ENCODE data around the gene GPATCH11. TPM values are rescaled to one million over a fixed set of nuclear protein-coding genes. Genes with fewer than 3 reads are reported as not detected.

Gene GPATCH11
- polyA plus RNA-seq, 2 of the 4 experiments (the other 2 are of a cell fraction), result 9.0 to 10.4 TPM

DNA sequence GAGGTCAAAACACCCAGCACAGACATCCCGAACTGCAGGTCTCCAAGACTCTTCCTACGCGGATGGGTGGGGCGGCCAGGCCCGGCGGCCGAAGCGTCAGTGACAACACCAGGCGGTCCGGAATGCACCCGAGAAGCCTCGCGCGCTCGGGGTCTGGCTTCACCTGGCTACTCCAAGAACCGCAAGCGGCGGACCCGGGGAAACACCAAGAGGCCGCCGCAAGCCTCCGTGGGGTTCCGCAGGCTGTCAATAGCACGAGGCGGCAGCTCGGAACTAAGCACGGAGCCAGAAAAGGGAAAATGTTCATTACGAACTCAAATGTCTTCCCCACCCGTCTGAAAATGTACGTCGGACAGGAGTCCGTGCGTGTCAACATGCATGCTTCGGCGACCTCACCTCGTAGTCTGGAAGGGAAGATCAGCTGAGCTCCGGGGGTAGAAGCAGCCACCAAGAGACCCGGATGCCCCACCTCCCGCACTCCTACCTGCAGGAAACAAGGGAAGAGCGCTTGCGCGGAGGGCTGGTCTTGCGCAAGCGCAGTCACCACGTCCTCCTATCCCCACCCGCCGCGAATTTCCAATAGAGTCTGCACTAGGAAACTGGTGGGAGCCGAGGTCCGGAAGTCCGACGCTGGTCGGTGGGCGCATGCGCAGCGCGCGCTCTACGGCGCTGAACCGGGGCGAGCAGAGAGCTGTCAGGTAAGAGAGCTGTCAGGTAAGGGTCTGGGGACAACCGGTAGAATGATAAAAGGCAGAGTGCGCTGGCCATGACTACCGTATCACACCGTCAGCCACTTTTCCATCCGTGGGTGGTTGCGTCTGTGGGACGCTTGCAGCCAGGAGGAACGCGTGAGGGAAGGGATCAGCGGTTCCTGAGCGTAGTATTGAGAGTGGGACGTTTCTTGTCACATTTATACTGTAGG, at the start of gene GPATCH11, which contains the start of gene HEATR5B (continued):
- TF ChIP-seq, protein P1, sequence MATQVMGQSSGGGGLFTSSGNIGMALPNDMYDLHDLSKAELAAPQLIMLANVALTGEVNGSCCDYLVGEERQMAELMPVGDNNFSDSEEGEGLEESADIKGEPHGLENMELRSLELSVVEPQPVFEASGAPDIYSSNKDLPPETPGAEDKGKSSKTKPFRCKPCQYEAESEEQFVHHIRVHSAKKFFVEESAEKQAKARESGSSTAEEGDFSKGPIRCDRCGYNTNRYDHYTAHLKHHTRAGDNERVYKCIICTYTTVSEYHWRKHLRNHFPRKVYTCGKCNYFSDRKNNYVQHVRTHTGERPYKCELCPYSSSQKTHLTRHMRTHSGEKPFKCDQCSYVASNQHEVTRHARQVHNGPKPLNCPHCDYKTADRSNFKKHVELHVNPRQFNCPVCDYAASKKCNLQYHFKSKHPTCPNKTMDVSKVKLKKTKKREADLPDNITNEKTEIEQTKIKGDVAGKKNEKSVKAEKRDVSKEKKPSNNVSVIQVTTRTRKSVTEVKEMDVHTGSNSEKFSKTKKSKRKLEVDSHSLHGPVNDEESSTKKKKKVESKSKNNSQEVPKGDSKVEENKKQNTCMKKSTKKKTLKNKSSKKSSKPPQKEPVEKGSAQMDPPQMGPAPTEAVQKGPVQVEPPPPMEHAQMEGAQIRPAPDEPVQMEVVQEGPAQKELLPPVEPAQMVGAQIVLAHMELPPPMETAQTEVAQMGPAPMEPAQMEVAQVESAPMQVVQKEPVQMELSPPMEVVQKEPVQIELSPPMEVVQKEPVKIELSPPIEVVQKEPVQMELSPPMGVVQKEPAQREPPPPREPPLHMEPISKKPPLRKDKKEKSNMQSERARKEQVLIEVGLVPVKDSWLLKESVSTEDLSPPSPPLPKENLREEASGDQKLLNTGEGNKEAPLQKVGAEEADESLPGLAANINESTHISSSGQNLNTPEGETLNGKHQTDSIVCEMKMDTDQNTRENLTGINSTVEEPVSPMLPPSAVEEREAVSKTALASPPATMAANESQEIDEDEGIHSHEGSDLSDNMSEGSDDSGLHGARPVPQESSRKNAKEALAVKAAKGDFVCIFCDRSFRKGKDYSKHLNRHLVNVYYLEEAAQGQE (IDR thresholded peaks at IDR 0.05), result no peak
- TF ChIP-seq, protein P2, sequence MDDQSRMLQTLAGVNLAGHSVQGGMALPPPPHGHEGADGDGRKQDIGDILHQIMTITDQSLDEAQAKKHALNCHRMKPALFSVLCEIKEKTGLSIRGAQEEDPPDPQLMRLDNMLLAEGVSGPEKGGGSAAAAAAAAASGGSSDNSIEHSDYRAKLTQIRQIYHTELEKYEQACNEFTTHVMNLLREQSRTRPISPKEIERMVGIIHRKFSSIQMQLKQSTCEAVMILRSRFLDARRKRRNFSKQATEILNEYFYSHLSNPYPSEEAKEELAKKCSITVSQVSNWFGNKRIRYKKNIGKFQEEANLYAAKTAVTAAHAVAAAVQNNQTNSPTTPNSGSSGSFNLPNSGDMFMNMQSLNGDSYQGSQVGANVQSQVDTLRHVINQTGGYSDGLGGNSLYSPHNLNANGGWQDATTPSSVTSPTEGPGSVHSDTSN (IDR thresholded peaks at IDR 0.05), result 0 out of 2 replicates have a peak, but pooled peaks have one; percentile 42
- TF ChIP-seq CBX8 (IDR thresholded peaks at IDR 0.05), result no peak

DNA sequence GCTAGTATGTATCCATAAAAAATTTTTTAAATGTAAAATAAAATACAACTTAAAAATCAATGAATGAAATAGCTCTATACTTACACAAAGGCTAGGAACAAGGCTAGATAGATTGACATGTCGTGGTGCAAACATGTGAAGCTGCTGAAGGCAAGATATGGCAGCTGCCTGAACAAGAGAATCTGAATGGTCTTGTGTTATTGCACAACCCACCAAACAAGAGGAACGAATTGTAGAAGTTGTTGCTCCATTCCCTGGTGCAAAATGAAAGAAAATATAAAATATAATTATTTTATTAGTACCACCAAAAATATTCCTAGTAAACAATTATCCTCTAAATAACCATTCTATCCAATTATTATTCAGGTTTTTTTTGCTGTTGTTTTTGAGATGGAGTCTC, 46.5 kb upstream of the GPATCH11 start:
- CTCF ChIA-PET, result no interaction called here
- DNase-seq (ENCODE audit: low read depth in 1 of 2, low spot score in 1 of 2) (no peak), FAIRE-seq (no peak), ATAC-seq (no peak)
- POLR2A ChIA-PET, result no interaction called here
- no peak overlapping the region for H3K27ac ChIP-seq
- no peaks in the 10 kb centered on the region for H3K9me3 ChIP-seq
- 85% methylated on average over 2 of the region's 2 CpGs for WGBS (ENCODE audit: missing lambda C conversion rate)
- no peak overlapping the region for H3K4me2 ChIP-seq
- no peaks in the 10 kb centered on the region for H3K4me1 ChIP-seq
- no peak overlapping the region for H3K4me3 ChIP-seq
- TF ChIP-seq, protein P3, sequence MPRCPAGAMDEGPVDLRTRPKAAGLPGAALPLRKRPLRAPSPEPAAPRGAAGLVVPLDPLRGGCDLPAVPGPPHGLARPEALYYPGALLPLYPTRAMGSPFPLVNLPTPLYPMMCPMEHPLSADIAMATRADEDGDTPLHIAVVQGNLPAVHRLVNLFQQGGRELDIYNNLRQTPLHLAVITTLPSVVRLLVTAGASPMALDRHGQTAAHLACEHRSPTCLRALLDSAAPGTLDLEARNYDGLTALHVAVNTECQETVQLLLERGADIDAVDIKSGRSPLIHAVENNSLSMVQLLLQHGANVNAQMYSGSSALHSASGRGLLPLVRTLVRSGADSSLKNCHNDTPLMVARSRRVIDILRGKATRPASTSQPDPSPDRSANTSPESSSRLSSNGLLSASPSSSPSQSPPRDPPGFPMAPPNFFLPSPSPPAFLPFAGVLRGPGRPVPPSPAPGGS (IDR thresholded peaks at IDR 0.05), result no peak
- no peak for TF ChIP-seq PHF8 (IDR thresholded peaks at IDR 0.05; ENCODE audit: borderline replicate concordance, low read depth)
- TF ChIP-seq CBX8 (IDR thresholded peaks at IDR 0.05), result no peak
- TF ChIP-seq, protein P4, sequence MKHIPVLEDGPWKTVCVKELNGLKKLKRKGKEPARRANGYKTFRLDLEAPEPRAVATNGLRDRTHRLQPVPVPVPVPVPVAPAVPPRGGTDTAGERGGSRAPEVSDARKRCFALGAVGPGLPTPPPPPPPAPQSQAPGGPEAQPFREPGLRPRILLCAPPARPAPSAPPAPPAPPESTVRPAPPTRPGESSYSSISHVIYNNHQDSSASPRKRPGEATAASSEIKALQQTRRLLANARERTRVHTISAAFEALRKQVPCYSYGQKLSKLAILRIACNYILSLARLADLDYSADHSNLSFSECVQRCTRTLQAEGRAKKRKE (CRISPR knock-in tag; IDR thresholded peaks at IDR 0.05; ENCODE audit: low read depth), result no peak
- no peak for TF ChIP-seq POLR2AphosphoS2 (conservative IDR thresholded peaks at IDR 0.05; ENCODE audit: low read length)
- TF ChIP-seq, protein P5, sequence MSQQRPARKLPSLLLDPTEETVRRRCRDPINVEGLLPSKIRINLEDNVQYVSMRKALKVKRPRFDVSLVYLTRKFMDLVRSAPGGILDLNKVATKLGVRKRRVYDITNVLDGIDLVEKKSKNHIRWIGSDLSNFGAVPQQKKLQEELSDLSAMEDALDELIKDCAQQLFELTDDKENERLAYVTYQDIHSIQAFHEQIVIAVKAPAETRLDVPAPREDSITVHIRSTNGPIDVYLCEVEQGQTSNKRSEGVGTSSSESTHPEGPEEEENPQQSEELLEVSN (IDR thresholded peaks at IDR 0.05; ENCODE audit: borderline replicate concordance, low read depth), result no peak
- TF ChIP-seq GATA3 (IDR thresholded peaks at IDR 0.05; ENCODE audit: borderline replicate concordance), result no peak
- TF ChIP-seq, protein P6, sequence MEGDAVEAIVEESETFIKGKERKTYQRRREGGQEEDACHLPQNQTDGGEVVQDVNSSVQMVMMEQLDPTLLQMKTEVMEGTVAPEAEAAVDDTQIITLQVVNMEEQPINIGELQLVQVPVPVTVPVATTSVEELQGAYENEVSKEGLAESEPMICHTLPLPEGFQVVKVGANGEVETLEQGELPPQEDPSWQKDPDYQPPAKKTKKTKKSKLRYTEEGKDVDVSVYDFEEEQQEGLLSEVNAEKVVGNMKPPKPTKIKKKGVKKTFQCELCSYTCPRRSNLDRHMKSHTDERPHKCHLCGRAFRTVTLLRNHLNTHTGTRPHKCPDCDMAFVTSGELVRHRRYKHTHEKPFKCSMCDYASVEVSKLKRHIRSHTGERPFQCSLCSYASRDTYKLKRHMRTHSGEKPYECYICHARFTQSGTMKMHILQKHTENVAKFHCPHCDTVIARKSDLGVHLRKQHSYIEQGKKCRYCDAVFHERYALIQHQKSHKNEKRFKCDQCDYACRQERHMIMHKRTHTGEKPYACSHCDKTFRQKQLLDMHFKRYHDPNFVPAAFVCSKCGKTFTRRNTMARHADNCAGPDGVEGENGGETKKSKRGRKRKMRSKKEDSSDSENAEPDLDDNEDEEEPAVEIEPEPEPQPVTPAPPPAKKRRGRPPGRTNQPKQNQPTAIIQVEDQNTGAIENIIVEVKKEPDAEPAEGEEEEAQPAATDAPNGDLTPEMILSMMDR (IDR thresholded peaks at IDR 0.05), result no peak
- no peak for TF ChIP-seq SMC3 (IDR thresholded peaks at IDR 0.05)
- TF ChIP-seq ZFP36 (IDR thresholded peaks at IDR 0.05; ENCODE audit: borderline replicate concordance, partially characterized antibody), result no peak
- TF ChIP-seq HOXB5 (CRISPR knock-in tag; IDR thresholded peaks at IDR 0.05), result no peak
- TF ChIP-seq RNF2 (IDR thresholded peaks at IDR 0.05; ENCODE audit: borderline replicate concordance, low read depth), result no peak
- TF ChIP-seq FOXS1 (CRISPR knock-in tag; IDR thresholded peaks at IDR 0.05), result no peak
- TF ChIP-seq KDM5A (IDR thresholded peaks at IDR 0.05), result no peak

Data from A549 (cell line).